ENCODE data around the gene RUNDC3A.
"Not testable (repeated sequence)": the region's sequence is repeated elsewhere in the genome, so short reads cannot be mapped to it uniquely, and the experiment has no call there.

The RUNDC3A gene

DNA sequence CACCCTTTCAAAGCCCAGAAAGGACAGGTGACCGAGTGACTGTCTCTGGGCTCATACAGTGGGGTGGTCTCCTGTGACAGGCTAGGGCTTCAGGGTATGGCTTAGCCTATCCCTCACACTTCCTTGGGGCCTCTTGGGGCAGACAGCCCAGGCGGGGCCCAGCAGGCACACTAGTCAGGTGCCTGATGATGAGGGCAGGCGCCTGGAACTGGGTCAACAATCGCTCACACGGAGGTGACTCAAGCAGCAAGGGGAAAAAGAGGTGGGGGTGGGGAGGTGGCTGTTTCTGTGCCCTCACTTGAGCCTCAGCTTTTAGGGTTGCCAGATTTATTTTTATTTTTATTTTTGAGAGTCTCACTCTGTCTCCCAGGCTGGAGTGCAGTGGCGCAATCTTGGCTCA is 30.3 kb downstream of the RUNDC3A start:
- no peaks in the 10 kb centered on the region for H3K36me3 ChIP-seq (ENCODE audit: control insufficient read depth, low read depth, low read length)
- H3K27ac ChIP-seq (ENCODE audit: low read length) = no peak overlapping the region
- no peak overlapping the region for H3K9ac ChIP-seq (ENCODE audit: low read length)
- H3K4me3 ChIP-seq (ENCODE audit: low read length) = no peak overlapping the region
- H3K27me3 ChIP-seq (ENCODE audit: control insufficient read depth, insufficient read depth, low read length) = no peaks in the 10 kb centered on the region
- no peaks in the 10 kb centered on the region for H3K9me3 ChIP-seq (ENCODE audit: control insufficient read depth, low read depth, low read length)
- H3K4me1 ChIP-seq (ENCODE audit: control insufficient read depth, low read depth, low read length) = no peaks in the 10 kb centered on the region

- H3K4me3 ChIP-seq (ENCODE audit: low read length); H3K36me3 ChIP-seq (ENCODE audit: control insufficient read depth, low read depth, low read length); H3K27me3 ChIP-seq (ENCODE audit: control insufficient read depth, insufficient read depth, low read length); H3K4me1 ChIP-seq (ENCODE audit: control insufficient read depth, low read depth, low read length); H3K9ac ChIP-seq (ENCODE audit: low read length); H3K27ac ChIP-seq (ENCODE audit: low read length); H3K9me3 ChIP-seq (ENCODE audit: control insufficient read depth, low read depth, low read length): not testable (repeated sequence)
Observed at GRCh38 chr17:44340553-44340952, 32.2 kb downstream of the RUNDC3A start.

- no peaks in the 10 kb centered on the region for H3K4me1 ChIP-seq (ENCODE audit: control insufficient read depth, low read depth, low read length)
- H3K36me3 ChIP-seq (ENCODE audit: control insufficient read depth, low read depth, low read length) = no peaks in the 10 kb centered on the region
- H3K4me3 ChIP-seq (ENCODE audit: low read length) = no peak overlapping the region
- H3K27me3 ChIP-seq (ENCODE audit: control insufficient read depth, insufficient read depth, low read length) = peaks cover 4% of the 10 kb centered on the region
- H3K9ac ChIP-seq (ENCODE audit: low read length) = no peak overlapping the region
- no peak overlapping the region for H3K27ac ChIP-seq (ENCODE audit: low read length)
- H3K9me3 ChIP-seq (ENCODE audit: control insufficient read depth, low read depth, low read length) = no peaks in the 10 kb centered on the region
Observed at GRCh38 chr17:44343510-44344209, 35.3 kb downstream of the RUNDC3A start.

GRCh38 chr17:44344939-44345453 is 36.6 kb downstream of the RUNDC3A start, which contains the start of gene GRN:
TSS of gene GRN (plus strand) at chr17:44345302. CDS start at chr17:44349165, 3,863 bp downstream.
- Histone ChIP-seq H3K36me3 (ENCODE audit: control insufficient read depth, low read depth, low read length) (no peaks in the 10 kb centered on the region), H3K27ac (ENCODE audit: low read length) (no peak within 1 kb of the TSS), H3K27me3 (ENCODE audit: control insufficient read depth, insufficient read depth, low read length) (peaks cover 4% of the 10 kb centered on the region), H3K4me3 (ENCODE audit: low read length) (peak within 1 kb of the TSS; percentile 84), H3K4me1 (ENCODE audit: control insufficient read depth, low read depth, low read length) (no peaks in the 10 kb centered on the region), H3K9ac (ENCODE audit: low read length) (peak within 1 kb of the TSS; percentile 68), H3K9me3 (ENCODE audit: control insufficient read depth, low read depth, low read length) (no peaks in the 10 kb centered on the region)

DNA sequence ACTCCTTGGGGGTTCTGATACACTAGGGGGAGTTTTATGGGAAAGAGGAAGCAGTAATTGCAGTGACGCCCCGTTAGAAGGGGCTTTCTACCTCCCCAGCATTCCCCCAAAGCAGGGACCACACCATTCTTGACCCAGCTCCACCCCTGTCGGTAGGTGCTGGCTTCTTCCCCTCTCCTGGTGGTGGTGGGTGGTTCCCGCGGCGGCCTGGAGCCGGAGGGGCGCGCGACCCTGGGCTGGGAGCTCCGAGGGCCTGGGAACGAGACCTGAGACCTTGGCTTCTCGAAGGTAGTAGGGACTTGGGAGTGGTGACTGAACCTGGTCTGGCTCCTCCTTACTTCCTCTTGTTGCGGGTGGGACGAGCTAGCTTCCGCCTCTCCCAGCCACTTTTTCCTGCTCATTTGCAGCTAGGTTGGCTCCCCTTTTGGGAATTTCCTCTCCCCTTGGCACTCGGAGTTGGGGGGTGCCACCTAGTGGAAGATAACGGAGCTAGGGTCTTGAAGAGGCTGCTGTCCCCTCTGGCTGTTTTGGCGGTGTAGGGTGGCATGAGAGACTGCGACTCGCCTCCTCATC is 37.1 kb downstream of the RUNDC3A start:
- no peak overlapping the region for H3K27ac ChIP-seq (ENCODE audit: low read length)
- no peaks in the 10 kb centered on the region for H3K4me1 ChIP-seq (ENCODE audit: control insufficient read depth, low read depth, low read length)
- H3K36me3 ChIP-seq (ENCODE audit: control insufficient read depth, low read depth, low read length) = no peaks in the 10 kb centered on the region
- H3K9me3 ChIP-seq (ENCODE audit: control insufficient read depth, low read depth, low read length) = no peaks in the 10 kb centered on the region
- peaks cover 4% of the 10 kb centered on the region for H3K27me3 ChIP-seq (ENCODE audit: control insufficient read depth, insufficient read depth, low read length)
- H3K9ac ChIP-seq (ENCODE audit: low read length) = peak overlapping the region; percentile 68
- peak overlapping the region; percentile 84 for H3K4me3 ChIP-seq (ENCODE audit: low read length)

- no peaks in the 10 kb centered on the region for H3K4me1 ChIP-seq (ENCODE audit: control insufficient read depth, low read depth, low read length)
- H3K27ac ChIP-seq (ENCODE audit: low read length) = no peak overlapping the region
- peak overlapping the region; percentile 84 for H3K4me3 ChIP-seq (ENCODE audit: low read length)
- no peaks in the 10 kb centered on the region for H3K36me3 ChIP-seq (ENCODE audit: control insufficient read depth, low read depth, low read length)
- peaks cover 4% of the 10 kb centered on the region for H3K27me3 ChIP-seq (ENCODE audit: control insufficient read depth, insufficient read depth, low read length)
- no peak overlapping the region for H3K9ac ChIP-seq (ENCODE audit: low read length)
- no peaks in the 10 kb centered on the region for H3K9me3 ChIP-seq (ENCODE audit: control insufficient read depth, low read depth, low read length)
Observed at GRCh38 chr17:44346064-44346844, 37.9 kb downstream of the RUNDC3A start.

DNA sequence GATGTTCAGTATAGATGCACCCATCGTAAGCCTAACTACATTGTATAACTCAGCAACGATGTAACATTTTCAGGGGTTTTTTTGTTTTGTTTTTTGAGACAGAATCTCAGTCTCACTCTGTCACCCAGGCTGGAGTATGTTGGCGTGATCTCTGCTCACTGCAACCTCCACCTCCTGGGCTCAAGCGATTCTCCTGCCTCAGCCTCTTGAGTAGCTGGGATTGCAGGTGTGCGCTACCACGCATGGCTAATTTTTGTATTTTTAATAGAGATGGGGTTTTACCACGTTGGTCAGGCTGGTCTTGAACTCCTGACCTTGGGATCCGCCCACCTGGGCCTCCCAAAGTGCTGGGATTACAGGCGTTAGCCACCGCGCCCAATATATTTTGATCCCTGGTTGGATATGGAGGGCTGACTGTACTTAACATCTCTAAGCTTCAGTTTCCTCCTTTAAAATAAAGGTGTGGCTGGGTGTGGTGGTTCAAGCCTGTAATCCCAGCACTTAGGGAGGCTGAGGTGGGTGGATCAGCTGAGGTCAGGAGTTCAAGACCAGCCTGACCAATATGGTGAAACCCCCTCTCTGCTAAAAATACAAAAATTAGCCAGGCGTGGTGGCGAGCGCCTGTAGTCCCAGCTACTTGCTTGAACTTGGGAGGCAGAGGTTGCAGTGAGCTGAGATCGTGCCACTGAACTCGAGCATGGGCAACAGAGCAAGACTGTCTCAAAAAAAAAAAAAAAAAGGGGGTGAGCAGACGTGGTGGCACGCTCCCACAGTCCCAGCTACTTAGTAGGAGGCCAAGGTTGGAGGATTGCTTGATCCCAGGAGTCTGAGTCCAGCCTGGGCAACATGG is 39.0 kb downstream of the RUNDC3A start:
- not testable (repeated sequence) for H3K4me3 ChIP-seq (ENCODE audit: low read length); H3K9me3 ChIP-seq (ENCODE audit: control insufficient read depth, low read depth, low read length); H3K36me3 ChIP-seq (ENCODE audit: control insufficient read depth, low read depth, low read length); H3K27me3 ChIP-seq (ENCODE audit: control insufficient read depth, insufficient read depth, low read length); H3K27ac ChIP-seq (ENCODE audit: low read length); H3K9ac ChIP-seq (ENCODE audit: low read length); H3K4me1 ChIP-seq (ENCODE audit: control insufficient read depth, low read depth, low read length)

DNA sequence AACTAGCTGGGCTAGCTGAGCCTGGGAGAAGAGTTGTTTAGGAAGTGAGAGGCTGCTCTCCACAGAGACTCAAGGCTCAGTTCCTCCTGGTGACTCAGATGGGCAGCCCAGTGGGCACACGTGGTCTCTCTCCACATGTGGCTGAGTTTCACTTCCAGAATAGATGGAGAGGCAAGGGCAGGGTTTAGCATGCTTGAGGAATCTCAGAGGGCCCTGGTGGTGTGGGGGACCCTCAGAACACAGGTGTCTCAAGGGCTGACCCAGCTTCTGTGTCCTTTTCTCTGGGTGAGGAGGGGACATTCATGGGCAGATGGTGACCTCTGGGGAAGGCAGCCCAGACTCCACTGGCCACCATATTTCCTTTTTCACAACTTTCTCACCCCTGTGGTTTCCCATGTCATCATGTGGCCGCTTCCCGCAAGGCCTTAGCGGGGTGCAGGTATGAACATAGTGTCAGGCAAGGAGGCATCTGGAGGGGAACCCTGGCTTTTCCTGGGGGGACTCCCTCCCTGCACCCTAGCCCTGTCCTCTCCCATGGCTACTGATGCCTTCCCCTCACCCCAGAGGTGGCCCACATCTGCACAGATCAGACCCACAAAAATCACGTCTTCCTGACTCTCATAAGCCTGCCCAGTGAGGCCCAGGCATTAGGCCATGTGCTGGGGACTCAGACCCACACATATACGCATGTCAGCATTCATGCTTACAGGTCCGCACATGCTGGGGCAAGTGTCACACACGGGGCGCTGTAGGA is 40.0 kb downstream of the RUNDC3A start:
- Histone ChIP-seq H3K9ac (ENCODE audit: low read length) (no peak overlapping the region), H3K4me3 (ENCODE audit: low read length) (no peak overlapping the region)

DNA sequence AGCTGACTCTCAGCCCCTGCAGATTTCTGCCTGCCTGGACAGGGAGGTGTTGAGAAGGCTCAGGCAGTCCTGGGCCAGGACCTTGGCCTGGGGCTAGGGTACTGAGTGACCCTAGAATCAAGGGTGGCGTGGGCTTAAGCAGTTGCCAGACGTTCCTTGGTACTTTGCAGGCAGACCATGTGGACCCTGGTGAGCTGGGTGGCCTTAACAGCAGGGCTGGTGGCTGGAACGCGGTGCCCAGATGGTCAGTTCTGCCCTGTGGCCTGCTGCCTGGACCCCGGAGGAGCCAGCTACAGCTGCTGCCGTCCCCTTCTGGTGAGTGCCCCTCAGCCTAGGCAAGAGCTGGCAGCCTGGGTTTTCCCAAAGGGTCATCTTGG is 40.6 kb downstream of the RUNDC3A start:
- no peak overlapping the region for H3K4me3 ChIP-seq (ENCODE audit: low read length)
- H3K4me1 ChIP-seq (ENCODE audit: control insufficient read depth, low read depth, low read length) = no peaks in the 10 kb centered on the region
- no peak overlapping the region for H3K9ac ChIP-seq (ENCODE audit: low read length)
- H3K9me3 ChIP-seq (ENCODE audit: control insufficient read depth, low read depth, low read length) = no peaks in the 10 kb centered on the region
- H3K27me3 ChIP-seq (ENCODE audit: control insufficient read depth, insufficient read depth, low read length) = peaks cover 11% of the 10 kb centered on the region
- H3K27ac ChIP-seq (ENCODE audit: low read length) = no peak overlapping the region
- H3K36me3 ChIP-seq (ENCODE audit: control insufficient read depth, low read depth, low read length) = no peaks in the 10 kb centered on the region

More for the DNA sequence above, 40.0 kb downstream of the RUNDC3A start:
- H3K36me3 ChIP-seq (ENCODE audit: control insufficient read depth, low read depth, low read length) = no peaks in the 10 kb centered on the region
- no peaks in the 10 kb centered on the region for H3K9me3 ChIP-seq (ENCODE audit: control insufficient read depth, low read depth, low read length)
- H3K27ac ChIP-seq (ENCODE audit: low read length) = no peak overlapping the region
- peaks cover 10% of the 10 kb centered on the region for H3K27me3 ChIP-seq (ENCODE audit: control insufficient read depth, insufficient read depth, low read length)
- no peaks in the 10 kb centered on the region for H3K4me1 ChIP-seq (ENCODE audit: control insufficient read depth, low read depth, low read length)

DNA sequence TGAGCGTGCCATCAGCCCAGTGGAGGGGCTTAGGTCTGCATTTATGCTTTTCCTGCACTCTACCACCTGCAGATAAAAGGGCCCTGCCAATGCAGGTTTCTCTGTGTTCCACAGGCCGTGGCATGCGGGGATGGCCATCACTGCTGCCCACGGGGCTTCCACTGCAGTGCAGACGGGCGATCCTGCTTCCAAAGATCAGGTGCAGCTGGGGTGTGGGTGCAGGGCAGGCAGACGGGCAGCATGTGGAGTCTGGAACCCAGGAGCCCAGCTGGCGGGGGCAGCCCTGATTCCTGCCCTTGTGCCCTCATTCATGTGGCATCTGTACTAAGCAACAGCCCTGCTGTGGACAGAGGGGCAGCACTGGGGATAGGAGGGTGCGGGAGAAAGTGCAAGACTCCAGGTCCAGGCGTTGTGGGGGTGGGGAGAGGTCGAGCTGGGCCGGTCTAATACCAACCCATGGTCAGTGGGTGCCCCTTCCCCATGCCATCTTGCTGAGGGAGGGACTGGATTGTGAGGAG is 41.2 kb downstream of the RUNDC3A start:
- Histone ChIP-seq H3K36me3 (ENCODE audit: control insufficient read depth, low read depth, low read length) (no peaks in the 10 kb centered on the region), H3K4me1 (ENCODE audit: control insufficient read depth, low read depth, low read length) (no peaks in the 10 kb centered on the region), H3K9ac (ENCODE audit: low read length) (no peak overlapping the region), H3K4me3 (ENCODE audit: low read length) (no peak overlapping the region), H3K27me3 (ENCODE audit: control insufficient read depth, insufficient read depth, low read length) (peaks cover 7% of the 10 kb centered on the region), H3K9me3 (ENCODE audit: control insufficient read depth, low read depth, low read length) (no peaks in the 10 kb centered on the region), H3K27ac (ENCODE audit: low read length) (no peak overlapping the region)

Data from iPS-18a (cell line).